Hepatocyte (in vitro differentiated cells): ENCODE measurements around the gene ANKRD33.

Experiments
- CTCF ChIP-seq: fragments of 200-600 bp; sonication (generic); IDR thresholded peaks from 2 replicates; pipeline ENCODE4 v1.5.1; 2016; ENCODE audit warnings: antibody characterized with exemption, mild to moderate bottlenecking; ENCODE audit not compliant: poor library complexity
- EZH2 ChIP-seq: fragments of 200-600 bp; sonication (generic); IDR thresholded peaks from 2 replicates; pipeline ENCODE4 v1.6.1; 2016; ENCODE audit warnings: antibody characterized with exemption, mild to moderate bottlenecking, borderline replicate concordance
- EZH2phosphoT487 ChIP-seq: fragments of 200-600 bp; sonication (generic); IDR thresholded peaks from one replicate; pipeline ENCODE4 v1.6.1; 2018; ENCODE audit warnings: antibody characterized with exemption, mild to moderate bottlenecking, low read depth, moderate library complexity; ENCODE audit not compliant: unreplicated experiment, severe bottlenecking

DNA sequence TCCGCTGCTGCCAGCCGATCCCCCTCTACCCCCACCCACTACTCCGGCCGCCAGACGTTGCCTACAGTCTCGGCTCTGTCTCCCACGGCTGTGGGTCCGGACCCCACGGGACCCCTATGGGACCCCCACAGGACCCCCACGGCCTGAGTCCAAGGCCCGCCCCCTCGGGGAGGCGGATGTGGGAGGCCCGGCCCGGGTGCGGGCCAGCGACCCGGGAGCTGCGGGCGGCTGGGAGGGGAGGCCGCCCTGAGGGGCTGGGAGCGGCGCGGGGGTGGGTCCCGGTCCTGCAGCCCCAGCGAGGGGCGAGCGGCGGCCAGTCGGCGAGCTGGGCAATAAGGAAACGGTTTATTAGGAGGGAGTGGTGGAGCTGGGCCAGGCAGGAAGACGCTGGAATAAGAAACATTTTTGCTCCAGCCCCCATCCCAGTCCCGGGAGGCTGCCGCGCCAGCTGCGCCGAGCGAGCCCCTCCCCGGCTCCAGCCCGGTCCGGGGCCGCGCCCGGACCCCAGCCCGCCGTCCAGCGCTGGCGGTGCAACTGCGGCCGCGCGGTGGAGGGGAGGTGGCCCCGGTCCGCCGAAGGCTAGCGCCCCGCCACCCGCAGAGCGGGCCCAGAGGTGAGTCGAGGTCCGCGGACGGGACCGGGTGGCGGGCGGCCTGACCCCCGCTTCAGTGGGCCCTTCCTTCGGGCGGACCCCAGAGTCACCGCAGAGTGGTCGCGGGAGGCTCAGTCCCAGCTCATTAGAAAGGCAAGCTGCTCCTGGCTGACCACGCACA lies 19.4 kb downstream of the ANKRD33 start, which contains the start of gene ACVRL1:
- TF ChIP-seq CTCF (no peak), EZH2 (no peak), EZH2phosphoT487 (no peak)
